CD4-positive, alpha-beta T cell (primary cell): ENCODE measurements around the gene UBIAD1. TPM values are rescaled to one million over a fixed set of nuclear protein-coding genes. Genes with fewer than 3 reads are reported as not detected.
"Not testable (repeated sequence)": the region's sequence is repeated elsewhere in the genome, so short reads cannot be mapped to it uniquely, and the experiment has no call there.

Experiments used
- ATAC-seq: fragments of 200-7000 bp; cut with Tn5 transposase; one replicate; pipeline ENCODE4 v1.10.0; 2022; ENCODE audit warnings: mild to moderate bottlenecking; ENCODE audit not compliant: poor library complexity
- CTCF ChIA-PET: fragments of 350-600 bp; sonication (Branson Sonifier 250); formaldehyde crosslinking; loops from one replicate; lab custom pipeline; 2021; ENCODE audit warnings: antibody characterized with exemption, inconsistent platforms; lab: Charles Lee
- POLR2A ChIA-PET: fragments of 350-600 bp; sonication (Branson Sonifier 250); formaldehyde crosslinking; loops from one replicate; lab custom pipeline; 2021; ENCODE audit warnings: antibody characterized with exemption, inconsistent platforms; lab: Charles Lee
- DNase-seq, 14 experiments: peaks; one replicate each; pipeline ENCODE4 v3.0.0-alpha.2; 2013 to 2020; ENCODE audit warnings: mixed read lengths in 2 of 14
- H3K27ac ChIP-seq, 2 donors: one replicate each; pipeline versions ENCODE4 v1.5.1 to v1.7.0; 2013; ENCODE audit warnings: low read length in 2 of 2, low read depth in 1 of 2, mild to moderate bottlenecking in 1 of 2
- H3K27me3 ChIP-seq, 2 experiments: 1 replicate in 1 of 2; 2 replicates in 1 of 2; pipeline versions ENCODE4 v1.6.1 to v1.7.0; 2013; ENCODE audit warnings: low read length in 2 of 2, control low read depth in 1 of 2, mild to moderate bottlenecking in 1 of 2, moderate library complexity in 1 of 2; ENCODE audit not compliant: insufficient read depth in 2 of 2, control insufficient read depth in 1 of 2
- H3K36me3 ChIP-seq: one replicate; pipeline ENCODE4 v1.6.1; 2013; ENCODE audit warnings: low read length, control low read depth; ENCODE audit not compliant: insufficient read depth
- H3K4me1 ChIP-seq: one replicate; pipeline ENCODE4 v1.6.1; 2013; ENCODE audit warnings: low read length, control low read depth; ENCODE audit not compliant: insufficient read depth
- H3K4me3 ChIP-seq: one replicate; pipeline ENCODE4 v1.5.1; 2013; ENCODE audit warnings: mild to moderate bottlenecking, low read length, moderate library complexity
- H3K9me3 ChIP-seq, 2 experiments: 1 replicate in 1 of 2; 2 replicates in 1 of 2; pipeline versions ENCODE4 v1.6.1 to v1.7.0; 2013; ENCODE audit warnings: low read length in 2 of 2, mild to moderate bottlenecking in 2 of 2, control low read depth in 1 of 2, moderate library complexity in 1 of 2; ENCODE audit not compliant: control insufficient read depth in 1 of 2, insufficient read depth in 1 of 2
- H3K27ac Mint-ChIP-seq: one replicate; pipeline ENCODE4 v1.8.0; 2020; ENCODE audit warnings: mixed read lengths
- H3K27me3 Mint-ChIP-seq: one replicate; pipeline ENCODE4 v1.8.0; 2021; ENCODE audit warnings: mixed read lengths
- H3K36me3 Mint-ChIP-seq: one replicate; pipeline ENCODE4 v1.8.0; 2021; ENCODE audit warnings: low read depth, mixed read lengths
- H3K4me1 Mint-ChIP-seq: one replicate; pipeline ENCODE4 v1.8.0; 2021; ENCODE audit warnings: low read depth, mixed read lengths
- H3K4me3 Mint-ChIP-seq: one replicate; pipeline ENCODE4 v1.8.0; 2020; ENCODE audit warnings: mild to moderate bottlenecking, mixed read lengths
- H3K9me3 Mint-ChIP-seq: one replicate; pipeline ENCODE4 v1.8.0; 2020; ENCODE audit warnings: mixed read lengths
- intact Hi-C, 2 experiments: fragments of 100-400 bp; cut with DNase I in 1 of 2; cut with micrococcal nuclease in 1 of 2; formaldehyde crosslinking; loops; one replicate each; pipeline versions ENCODE4 v1.15.1 to v1.9.0; 2023 to 2025; cut with DNase I, micrococcal nuclease
- total RNA-seq, 174 experiments: library from RNA in 2 of 174; stranded (reverse) in 2 of 174; gene quantifications; one replicate each; pipeline ENCODE4 v1.2.3 and lab custom pipeline; 2021 to 2026
- TF ChIP-seq, protein P1 (sequence below): fragments of 200-600 bp; IDR thresholded peaks from one replicate; pipeline ENCODE4 v1.8.0; 2022; ENCODE audit warnings: antibody characterized with exemption, mild to moderate bottlenecking

UBIAD1 gene
- total RNA-seq, 2 experiments from 2014 or later = 19.2 to 19.3 TPM

DNA sequence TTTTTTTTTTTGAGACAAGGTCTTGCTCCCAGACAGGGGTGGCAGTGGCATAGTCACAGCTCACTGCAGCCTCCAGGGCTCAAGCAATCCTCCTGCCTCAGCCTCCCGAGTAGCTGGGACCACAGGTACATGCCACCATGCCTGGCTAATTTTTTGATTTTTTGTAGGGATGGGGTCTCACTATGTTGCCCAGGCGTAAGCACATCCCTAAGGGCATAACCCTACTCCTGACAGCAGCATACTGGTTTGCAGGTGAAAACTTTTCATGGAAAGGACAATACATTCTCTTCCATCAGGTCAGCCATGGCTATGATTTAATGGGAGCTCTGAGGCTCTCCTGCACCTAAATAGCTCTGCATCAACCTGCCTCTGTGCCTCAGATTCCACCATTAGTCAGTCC lies 29.4 kb downstream of the UBIAD1 start:
- ChIA-PET CTCF (no interaction called here), POLR2A (no interaction called here)
- H3K4me3 Mint-ChIP-seq = no peak overlapping the region
- H3K4me1 Mint-ChIP-seq = peaks cover 12% of the 10 kb centered on the region
- intact Hi-C loops = no loop called here
- H3K36me3 Mint-ChIP-seq = no peaks in the 10 kb centered on the region
- no peaks in the 10 kb centered on the region for H3K9me3 Mint-ChIP-seq
- DNase-seq = no peak
- H3K9me3 ChIP-seq = no peaks in the 10 kb centered on the region
- H3K27me3 Mint-ChIP-seq = no peaks in the 10 kb centered on the region
- no peaks in the 10 kb centered on the region for H3K36me3 ChIP-seq
- H3K4me3 ChIP-seq = no peak overlapping the region
- peak overlapping the region; percentile 27 for H3K27ac Mint-ChIP-seq
- no peaks in the 10 kb centered on the region for H3K27me3 ChIP-seq
- ATAC-seq = no peak
- peaks cover 7% of the 10 kb centered on the region for H3K4me1 ChIP-seq
- TF ChIP-seq, protein P1, sequence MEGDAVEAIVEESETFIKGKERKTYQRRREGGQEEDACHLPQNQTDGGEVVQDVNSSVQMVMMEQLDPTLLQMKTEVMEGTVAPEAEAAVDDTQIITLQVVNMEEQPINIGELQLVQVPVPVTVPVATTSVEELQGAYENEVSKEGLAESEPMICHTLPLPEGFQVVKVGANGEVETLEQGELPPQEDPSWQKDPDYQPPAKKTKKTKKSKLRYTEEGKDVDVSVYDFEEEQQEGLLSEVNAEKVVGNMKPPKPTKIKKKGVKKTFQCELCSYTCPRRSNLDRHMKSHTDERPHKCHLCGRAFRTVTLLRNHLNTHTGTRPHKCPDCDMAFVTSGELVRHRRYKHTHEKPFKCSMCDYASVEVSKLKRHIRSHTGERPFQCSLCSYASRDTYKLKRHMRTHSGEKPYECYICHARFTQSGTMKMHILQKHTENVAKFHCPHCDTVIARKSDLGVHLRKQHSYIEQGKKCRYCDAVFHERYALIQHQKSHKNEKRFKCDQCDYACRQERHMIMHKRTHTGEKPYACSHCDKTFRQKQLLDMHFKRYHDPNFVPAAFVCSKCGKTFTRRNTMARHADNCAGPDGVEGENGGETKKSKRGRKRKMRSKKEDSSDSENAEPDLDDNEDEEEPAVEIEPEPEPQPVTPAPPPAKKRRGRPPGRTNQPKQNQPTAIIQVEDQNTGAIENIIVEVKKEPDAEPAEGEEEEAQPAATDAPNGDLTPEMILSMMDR = no peak
- H3K27ac ChIP-seq = no peak overlapping the region

DNA sequence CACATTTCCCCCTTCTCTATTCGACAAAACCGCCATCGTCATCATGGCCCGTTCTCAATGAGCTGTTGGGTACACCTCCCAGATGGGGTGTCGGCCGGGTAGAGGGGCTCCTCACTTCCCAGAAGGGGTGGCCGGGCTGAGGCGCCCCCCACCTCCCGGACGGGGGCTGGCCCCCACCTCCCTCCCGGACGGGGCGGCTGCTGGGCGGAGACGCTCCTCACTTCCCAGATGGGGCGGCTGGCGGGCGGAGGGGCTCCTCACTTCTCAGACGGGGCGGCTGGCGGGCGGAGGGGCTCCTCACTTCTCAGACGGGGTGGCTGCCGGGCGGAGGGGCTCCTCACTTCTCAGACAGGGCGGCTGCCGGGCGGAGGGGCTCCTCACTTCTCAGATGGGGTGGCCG lies 32.5 kb downstream of the UBIAD1 start:
- H3K4me3 ChIP-seq, H3K27me3 Mint-ChIP-seq, intact Hi-C loops, H3K9me3 Mint-ChIP-seq, POLR2A ChIA-PET, H3K27ac ChIP-seq, H3K27me3 ChIP-seq, H3K36me3 Mint-ChIP-seq, H3K4me1 ChIP-seq, ATAC-seq, DNase-seq, H3K4me3 Mint-ChIP-seq, H3K36me3 ChIP-seq, H3K4me1 Mint-ChIP-seq, CTCF ChIA-PET, H3K9me3 ChIP-seq, H3K27ac Mint-ChIP-seq: not testable (repeated sequence)

DNA sequence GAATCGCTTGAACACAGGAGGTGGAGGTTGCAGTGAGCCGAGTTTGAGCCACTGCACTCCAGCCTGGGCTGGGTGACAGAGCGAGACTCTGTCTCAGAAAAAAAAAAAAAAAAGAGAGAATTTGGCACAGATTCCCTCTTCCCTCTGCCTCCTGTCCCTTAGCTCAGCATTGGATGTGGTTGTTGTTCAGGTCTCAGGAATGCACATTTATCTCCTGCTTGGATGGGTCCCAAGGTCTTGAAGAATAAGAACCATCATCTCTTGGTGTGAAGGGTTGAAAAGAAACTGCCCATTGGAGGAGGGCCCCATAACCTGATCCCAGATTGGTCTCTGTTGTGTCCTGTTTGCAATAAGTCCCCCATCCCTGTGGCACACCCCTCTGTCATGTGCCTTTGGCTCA lies 34.9 kb downstream of the UBIAD1 start:
- peaks cover 14% of the 10 kb centered on the region for H3K4me1 Mint-ChIP-seq
- ATAC-seq (no peak), DNase-seq (no peak)
- H3K27me3 ChIP-seq = no peaks in the 10 kb centered on the region
- ChIA-PET POLR2A (no interaction called here), CTCF (no interaction called here)
- no peaks in the 10 kb centered on the region for H3K27me3 Mint-ChIP-seq
- no peak overlapping the region for H3K4me3 ChIP-seq
- H3K4me3 Mint-ChIP-seq = no peak overlapping the region
- intact Hi-C loops = no loop called here
- H3K4me1 ChIP-seq = peaks cover 8% of the 10 kb centered on the region
- no peak overlapping the region for H3K27ac Mint-ChIP-seq
- no peaks in the 10 kb centered on the region for H3K36me3 Mint-ChIP-seq
- no peaks in the 10 kb centered on the region for H3K36me3 ChIP-seq
- no peaks in the 10 kb centered on the region for H3K9me3 ChIP-seq
- H3K9me3 Mint-ChIP-seq = no peaks in the 10 kb centered on the region
- TF ChIP-seq, protein P1 = no peak
- H3K27ac ChIP-seq = no peak overlapping the region

DNA sequence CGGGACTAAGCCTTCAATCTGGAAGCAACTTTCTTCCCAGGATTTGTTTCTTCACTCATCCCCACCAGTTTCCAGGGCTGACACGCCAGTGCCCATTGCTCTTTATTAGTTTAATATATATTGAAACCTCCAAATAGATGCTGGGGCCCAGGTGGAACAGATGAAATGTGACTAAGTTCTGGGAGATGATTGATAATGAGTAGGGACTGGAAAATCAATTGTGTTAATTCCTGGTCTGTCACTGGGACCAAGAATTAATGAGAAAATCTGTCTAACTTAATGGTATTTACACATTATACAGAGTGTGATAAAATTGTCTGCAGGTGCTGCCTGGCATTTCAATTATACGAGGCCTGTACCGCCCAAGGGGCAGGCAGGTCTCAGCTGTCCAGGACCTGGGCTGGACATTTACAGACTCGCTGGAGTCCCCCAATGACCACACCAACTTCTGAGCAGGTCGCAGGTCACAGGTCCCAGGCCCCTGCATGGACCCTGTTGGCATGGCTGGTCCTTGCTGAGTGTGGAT lies 35.8 kb downstream of the UBIAD1 start:
- Mint-ChIP-seq H3K4me1 (peaks cover 14% of the 10 kb centered on the region), H3K27ac (no peak overlapping the region), H3K36me3 (no peaks in the 10 kb centered on the region), H3K27me3 (no peaks in the 10 kb centered on the region), H3K4me3 (no peak overlapping the region), H3K9me3 (no peaks in the 10 kb centered on the region)
- ChIA-PET POLR2A (no interaction called here), CTCF (no interaction called here)
- DNase-seq (no peak), ATAC-seq (no peak)
- Histone ChIP-seq H3K27me3 (no peaks in the 10 kb centered on the region), H3K27ac (no peak overlapping the region), H3K4me1 (peaks cover 8% of the 10 kb centered on the region), H3K36me3 (no peaks in the 10 kb centered on the region), H3K4me3 (no peak overlapping the region), H3K9me3 (no peaks in the 10 kb centered on the region)
- TF ChIP-seq, protein P1 = no peak
- intact Hi-C loops = no loop called here
